Hindlimb muscle (tissue), 1 donor: Measurements from ENCODE around the gene NCEH1. TPM values are rescaled to one million over a fixed set of nuclear protein-coding genes. Genes with fewer than 3 reads are reported as not detected.

Experiments
- polyA plus RNA-seq: library from polyadenylated mRNA; unstranded; fragments of 120-200 nt; gene quantifications from one replicate; pipeline ENCODE4 v1.2.1, GENCODE V29; 2013; ENCODE audit not compliant: insufficient read length

NCEH1 gene
- polyA plus RNA-seq, 1 donor: 2.1 TPM

Other genes starting within 250 kb of the NCEH1 start
- gene TNFSF10, start 187.6 kb downstream of the NCEH1 start, polyA plus RNA-seq: 7.5 TPM
- gene ECT2, start 39.7 kb upstream of the NCEH1 start, polyA plus RNA-seq: 12.1 TPM